Lower lobe of right lung (tissue), 2 donors: ENCODE results near the gene CPNE6. TPM values are rescaled to one million over a fixed set of nuclear protein-coding genes. Genes with fewer than 3 reads are reported as not detected.

Source experiments
- ATAC-seq, 2 donors: fragments of 200-7000 bp; cut with Tn5 transposase; one replicate each; pipeline ENCODE4 v1.9.1; 2020 to 2022; ENCODE audit warnings: mild to moderate bottlenecking in 2 of 2, moderate library complexity in 2 of 2
- DNase-seq: peaks from one replicate; pipeline ENCODE4 v3.0.0-alpha.2; 2020
- H3K27ac ChIP-seq: fragments of 200-600 bp; one replicate; pipeline ENCODE4 v1.8.0; 2022
- H3K27me3 ChIP-seq: fragments of 200-600 bp; one replicate; pipeline ENCODE4 v1.8.0; 2022; ENCODE audit warnings: low read depth
- H3K36me3 ChIP-seq: fragments of 200-600 bp; one replicate; pipeline ENCODE4 v1.8.0; 2022; ENCODE audit warnings: mild to moderate bottlenecking
- H3K4me1 ChIP-seq: fragments of 200-600 bp; one replicate; pipeline ENCODE4 v1.8.0; 2022
- H3K4me3 ChIP-seq: fragments of 200-600 bp; one replicate; pipeline ENCODE4 v1.8.0; 2022; ENCODE audit warnings: mild to moderate bottlenecking
- H3K9me3 ChIP-seq: fragments of 200-600 bp; one replicate; pipeline ENCODE4 v1.8.0; 2022
- intact Hi-C: fragments of 100-400 bp; cut with DNase I; formaldehyde crosslinking; loops from one replicate; pipeline ENCODE4 v1.11.0; 2022
- total RNA-seq: library from RNA; stranded (reverse); fragmentation: NEBNext Ultra II Directional; extraction: Animal tissue kit (Norgen Biotek cat#: 25700); gene quantifications from one replicate; pipeline ENCODE4 v1.2.1, GENCODE V29; 2021
- TF ChIP-seq, protein P1 (sequence below): fragments of 200-600 bp; IDR thresholded peaks from one replicate; pipeline ENCODE4 v1.8.0; 2022; ENCODE audit warnings: antibody characterized with exemption, mild to moderate bottlenecking
- donor health status: DM: no; HTN: yes; CAD: no; lungs with severe emphysema.

The CPNE6 gene
- total RNA-seq, 1 donor from 2014 or later = not detected

DNA sequence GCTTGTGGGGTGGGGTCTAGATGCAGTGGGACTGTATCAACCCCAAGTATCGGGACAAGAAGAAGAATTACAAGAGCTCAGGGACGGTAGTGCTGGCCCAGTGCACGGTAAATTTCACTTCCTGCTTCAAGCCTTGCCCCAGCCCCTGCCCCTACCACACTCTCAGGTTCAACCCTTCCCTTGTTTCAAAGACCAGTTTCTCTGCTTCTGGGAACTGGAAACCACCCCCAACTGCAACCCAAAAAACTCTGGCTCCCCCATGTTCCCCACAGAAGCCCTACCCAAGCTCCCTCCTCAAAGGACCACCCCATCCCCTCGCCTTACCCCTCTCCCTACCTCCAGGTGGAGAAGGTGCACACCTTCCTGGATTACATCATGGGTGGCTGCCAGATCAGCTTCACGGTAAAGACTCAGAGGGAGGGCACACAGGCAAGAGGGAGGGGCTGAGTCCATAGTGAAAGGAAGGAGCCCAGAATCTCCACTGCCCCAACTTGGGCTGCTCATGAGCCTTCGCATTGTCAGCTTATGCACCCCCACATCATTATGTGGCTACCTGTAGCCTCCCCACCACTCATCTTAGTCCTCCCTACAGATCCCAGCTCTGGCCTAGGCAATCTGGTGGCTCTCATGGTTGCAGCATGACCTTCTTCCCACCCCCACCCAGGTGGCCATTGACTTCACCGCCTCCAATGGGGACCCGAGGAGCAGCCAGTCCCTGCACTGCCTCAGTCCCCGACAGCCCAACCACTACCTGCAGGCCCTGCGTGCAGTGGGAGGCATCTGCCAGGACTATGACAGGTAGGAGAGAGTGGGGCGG is 4.3 kb downstream of the CPNE6 start:
- Histone ChIP-seq H3K4me3 (no peak overlapping the region), H3K36me3 (no peaks in the 10 kb centered on the region), H3K9me3 (no peaks in the 10 kb centered on the region), H3K27ac (no peak overlapping the region), H3K4me1 (peaks cover 4% of the 10 kb centered on the region), H3K27me3 (peaks cover 10% of the 10 kb centered on the region)
- DNase-seq (no peak), ATAC-seq (no peak)
- intact Hi-C loops = no loop called here
- TF ChIP-seq, protein P1, sequence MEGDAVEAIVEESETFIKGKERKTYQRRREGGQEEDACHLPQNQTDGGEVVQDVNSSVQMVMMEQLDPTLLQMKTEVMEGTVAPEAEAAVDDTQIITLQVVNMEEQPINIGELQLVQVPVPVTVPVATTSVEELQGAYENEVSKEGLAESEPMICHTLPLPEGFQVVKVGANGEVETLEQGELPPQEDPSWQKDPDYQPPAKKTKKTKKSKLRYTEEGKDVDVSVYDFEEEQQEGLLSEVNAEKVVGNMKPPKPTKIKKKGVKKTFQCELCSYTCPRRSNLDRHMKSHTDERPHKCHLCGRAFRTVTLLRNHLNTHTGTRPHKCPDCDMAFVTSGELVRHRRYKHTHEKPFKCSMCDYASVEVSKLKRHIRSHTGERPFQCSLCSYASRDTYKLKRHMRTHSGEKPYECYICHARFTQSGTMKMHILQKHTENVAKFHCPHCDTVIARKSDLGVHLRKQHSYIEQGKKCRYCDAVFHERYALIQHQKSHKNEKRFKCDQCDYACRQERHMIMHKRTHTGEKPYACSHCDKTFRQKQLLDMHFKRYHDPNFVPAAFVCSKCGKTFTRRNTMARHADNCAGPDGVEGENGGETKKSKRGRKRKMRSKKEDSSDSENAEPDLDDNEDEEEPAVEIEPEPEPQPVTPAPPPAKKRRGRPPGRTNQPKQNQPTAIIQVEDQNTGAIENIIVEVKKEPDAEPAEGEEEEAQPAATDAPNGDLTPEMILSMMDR = no peak

DNA sequence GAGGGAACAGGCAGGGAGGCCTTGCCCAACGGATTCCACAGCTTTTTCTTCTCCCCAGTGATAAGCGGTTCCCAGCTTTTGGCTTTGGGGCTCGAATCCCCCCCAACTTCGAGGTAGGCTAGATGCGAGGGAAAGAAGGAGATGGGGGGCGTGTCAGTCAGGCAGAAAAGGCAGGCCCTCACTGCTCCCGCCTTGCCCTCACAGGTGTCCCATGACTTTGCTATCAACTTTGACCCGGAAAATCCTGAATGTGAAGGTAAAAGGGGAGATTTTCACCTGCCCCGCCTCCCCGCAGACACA is 4.9 kb downstream of the CPNE6 start:
- ATAC-seq = no peak
- Histone ChIP-seq H3K9me3 (no peaks in the 10 kb centered on the region), H3K4me1 (peaks cover 7% of the 10 kb centered on the region), H3K36me3 (no peaks in the 10 kb centered on the region), H3K4me3 (no peak overlapping the region), H3K27me3 (peaks cover 15% of the 10 kb centered on the region), H3K27ac (no peak overlapping the region)
- DNase-seq = no peak
- TF ChIP-seq, protein P1 = no peak
- intact Hi-C loops = no loop called here

DNA sequence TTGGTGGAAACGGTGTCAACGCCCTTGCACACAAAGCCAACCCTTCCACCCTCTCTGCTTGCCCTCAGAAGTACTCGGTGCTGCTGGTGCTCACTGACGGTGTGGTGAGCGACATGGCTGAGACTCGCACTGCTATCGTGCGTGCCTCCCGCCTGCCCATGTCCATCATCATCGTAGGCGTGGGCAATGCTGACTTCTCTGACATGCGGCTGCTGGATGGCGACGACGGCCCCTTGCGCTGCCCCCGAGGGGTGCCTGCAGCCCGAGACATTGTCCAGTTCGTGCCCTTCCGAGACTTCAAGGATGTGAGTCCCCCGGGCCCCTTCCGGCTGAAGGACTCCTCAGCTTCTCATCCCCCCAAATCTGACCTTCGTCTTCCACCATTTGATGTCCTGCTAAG is 5.7 kb downstream of the CPNE6 start:
- Histone ChIP-seq H3K4me3 (no peak overlapping the region), H3K27ac (no peak overlapping the region), H3K27me3 (peaks cover 23% of the 10 kb centered on the region), H3K4me1 (peaks cover 14% of the 10 kb centered on the region), H3K9me3 (no peaks in the 10 kb centered on the region), H3K36me3 (no peaks in the 10 kb centered on the region)
- DNase-seq (no peak), ATAC-seq (no peak)
- TF ChIP-seq, protein P1 = no peak
- intact Hi-C loops = no loop called here

DNA sequence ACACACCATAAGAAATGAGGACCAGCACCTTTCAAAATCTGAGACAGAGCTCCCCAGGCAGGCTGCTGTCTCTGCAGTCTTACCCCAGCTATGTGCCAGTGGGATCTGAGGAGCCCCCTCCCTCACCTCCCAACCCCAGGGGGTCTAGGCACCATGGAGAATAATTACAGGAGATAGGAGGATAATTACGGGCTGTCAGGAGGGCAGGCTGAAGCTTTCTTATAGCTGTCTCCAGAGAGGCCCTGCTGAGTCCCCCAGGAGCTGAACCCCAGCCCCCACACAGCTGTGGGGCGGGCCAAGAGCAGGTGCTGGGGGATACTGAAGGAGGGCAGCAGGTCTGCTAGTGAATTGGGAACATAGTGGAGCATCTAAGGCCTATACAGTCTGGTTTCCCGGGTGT is 6.8 kb downstream of the CPNE6 start:
- Histone ChIP-seq H3K27ac (no peak overlapping the region), H3K27me3 (peaks cover 23% of the 10 kb centered on the region), H3K4me1 (peaks cover 14% of the 10 kb centered on the region), H3K9me3 (no peaks in the 10 kb centered on the region), H3K36me3 (no peaks in the 10 kb centered on the region), H3K4me3 (no peak overlapping the region)
- TF ChIP-seq, protein P1 = no peak
- intact Hi-C loops = no loop called here
- ATAC-seq (no peak), DNase-seq (no peak)

DNA sequence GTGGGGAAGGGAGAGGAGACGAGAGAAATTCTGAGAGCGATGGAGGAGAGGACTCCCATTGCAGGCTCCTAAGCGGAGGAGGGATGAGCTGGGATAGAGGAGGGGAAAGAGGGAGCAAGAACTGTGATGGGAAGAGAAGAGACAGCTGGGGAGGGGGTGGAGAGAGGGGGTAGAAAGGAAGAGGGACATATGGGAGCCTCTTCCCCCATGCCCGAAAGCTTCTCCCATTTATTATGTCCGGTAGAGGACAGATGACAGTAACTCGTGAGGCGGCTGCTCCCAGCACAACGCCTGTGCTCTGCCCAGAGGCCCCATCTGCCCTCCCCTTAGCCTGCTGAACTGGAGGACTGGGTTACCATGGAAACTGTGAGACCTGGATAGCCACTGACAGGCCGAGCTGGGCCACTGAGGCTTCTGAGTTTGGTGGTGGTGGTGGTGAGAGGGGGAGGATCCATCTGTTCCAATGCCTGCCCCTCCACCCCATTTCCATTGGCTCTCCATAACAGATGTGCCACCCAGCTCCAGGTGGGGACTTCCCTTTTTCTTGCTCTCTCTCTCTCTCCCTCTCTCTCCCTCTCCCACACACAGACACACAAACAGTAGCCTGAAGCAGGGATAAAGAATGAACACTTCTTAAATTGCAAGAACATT is 8.3 kb downstream of the CPNE6 start:
- peaks cover 14% of the 10 kb centered on the region for H3K4me1 ChIP-seq
- H3K36me3 ChIP-seq = no peaks in the 10 kb centered on the region
- ATAC-seq (no peak), DNase-seq (no peak)
- intact Hi-C loops = no loop called here
- H3K4me3 ChIP-seq = no peak overlapping the region
- peaks cover 23% of the 10 kb centered on the region for H3K27me3 ChIP-seq
- TF ChIP-seq, protein P1 = no peak
- H3K9me3 ChIP-seq = no peaks in the 10 kb centered on the region
- H3K27ac ChIP-seq = no peak overlapping the region
